Common myeloid progenitor, CD34-positive (primary cell): Measurements from ENCODE around the gene ASF1B.

Experiments
- CTCF ChIA-PET: fragments of 350-600 bp; sonication (Branson Sonifier 250); formaldehyde crosslinking; loops from one replicate; lab custom pipeline; 2021; ENCODE audit warnings: antibody characterized with exemption; lab: Charles Lee
- POLR2A ChIA-PET: fragments of 350-600 bp; sonication (Branson Sonifier 250); formaldehyde crosslinking; loops from one replicate; lab custom pipeline; 2021; ENCODE audit warnings: antibody characterized with exemption; lab: Charles Lee
- DNase-seq, 3 donors: peaks; one replicate each; pipeline versions ENCODE4 v3.0.0 to v3.0.0-alpha.2; 2013
- H3K27ac ChIP-seq, 2 experiments: 1 replicate in 1 of 2; 2 replicates in 1 of 2; pipeline ENCODE4 v1.7.0; 2013; ENCODE audit warnings: inconsistent platforms in 2 of 2, low read length in 2 of 2, mild to moderate bottlenecking in 2 of 2, low read depth in 1 of 2, moderate library complexity in 1 of 2; ENCODE audit not compliant: severe bottlenecking in 2 of 2, insufficient read depth in 1 of 2, poor library complexity in 1 of 2
- H3K27me3 ChIP-seq, 5 experiments: replicated peaks in 2 of 5; 1 replicate in 3 of 5; 2 replicates in 2 of 5; pipeline versions ENCODE4 v1.6.1 to v1.7.0; 2013; ENCODE audit warnings: low read length in 4 of 5, mild to moderate bottlenecking in 2 of 5, moderate library complexity in 2 of 5, inconsistent platforms in 1 of 5; ENCODE audit not compliant: insufficient read depth in 5 of 5, control insufficient read depth in 4 of 5
- H3K36me3 ChIP-seq, 4 experiments: 1 replicate in 2 of 4; 2 replicates in 2 of 4; pipeline versions ENCODE4 v1.6.1 to v1.7.0; 2013; ENCODE audit warnings: low read length in 3 of 4, control low read depth in 1 of 4, mild to moderate bottlenecking in 1 of 4; ENCODE audit not compliant: control insufficient read depth in 4 of 4, insufficient read depth in 4 of 4
- H3K4me1 ChIP-seq, 4 experiments: 1 replicate in 3 of 4; 2 replicates in 1 of 4; pipeline versions ENCODE4 v1.6.1 to v1.7.1; 2013; ENCODE audit warnings: low read length in 3 of 4, mild to moderate bottlenecking in 3 of 4, control low read depth in 1 of 4, inconsistent platforms in 1 of 4, moderate library complexity in 1 of 4; ENCODE audit not compliant: control insufficient read depth in 4 of 4, insufficient read depth in 4 of 4; ENCODE audit errors: control extremely low read depth in 1 of 4
- H3K4me3 ChIP-seq, 7 experiments: 1 replicate in 4 of 7; 2 replicates in 3 of 7; pipeline versions ENCODE4 v1.5.1 to v1.7.0; 2013; ENCODE audit warnings: mild to moderate bottlenecking in 7 of 7, low read length in 6 of 7, moderate library complexity in 6 of 7, inconsistent platforms in 2 of 7, low read depth in 2 of 7, control low read depth in 1 of 7; ENCODE audit not compliant: insufficient read depth in 4 of 7, control insufficient read depth in 1 of 7; ENCODE audit errors: extremely low read depth in 1 of 7
- H3K9me3 ChIP-seq, 5 experiments: 1 replicate in 4 of 5; 2 replicates in 1 of 5; pipeline versions ENCODE4 v1.6.1 to v1.7.1; 2013; ENCODE audit warnings: low read length in 4 of 5, mild to moderate bottlenecking in 2 of 5, inconsistent platforms in 1 of 5, low read depth in 1 of 5, moderate library complexity in 1 of 5; ENCODE audit not compliant: control insufficient read depth in 4 of 5, insufficient read depth in 2 of 5; ENCODE audit errors: control extremely low read depth in 1 of 5
- WGBS: methylation state at CpG from one replicate; pipeline ENCODE4 v1.1.5; 2013; ENCODE audit not compliant: insufficient coverage; 5-methylcytosine and 5-hydroxymethylcytosine counted together

The ASF1B gene

DNA sequence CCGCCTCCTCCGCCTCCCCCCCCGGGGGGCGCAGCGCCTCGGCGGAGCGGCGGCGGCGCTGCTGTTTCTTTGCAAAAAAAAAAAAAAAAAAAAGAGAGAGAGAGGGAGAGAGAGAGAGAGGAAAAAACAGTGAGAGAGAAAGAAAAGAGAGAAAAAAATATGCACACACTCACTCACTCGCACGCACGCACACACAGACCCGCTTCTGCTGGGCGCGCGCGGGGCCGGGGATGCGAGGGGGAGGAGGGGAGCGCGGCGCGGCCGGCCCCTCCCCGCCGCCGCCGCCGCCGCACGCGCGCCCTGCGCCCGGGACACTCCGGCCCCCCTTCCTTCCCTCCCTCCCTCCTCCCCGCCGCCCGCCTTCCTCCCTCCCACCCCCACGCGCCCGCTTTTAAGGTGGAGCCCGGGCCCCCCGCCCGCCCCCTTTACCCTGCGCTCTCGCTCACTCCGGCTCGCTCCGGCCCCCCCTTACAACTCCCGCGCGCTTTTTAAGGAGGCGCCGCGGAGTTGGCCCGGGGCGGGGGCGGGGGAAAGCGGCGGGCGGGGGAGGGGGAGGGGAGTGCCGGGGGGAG, 45.8 kb downstream of the ASF1B start, which contains the start of gene SAMD1:
Gene SAMD1, minus strand, starts transcription at position 243 of the 572 bp plus-strand sequence.
- Histone ChIP-seq H3K9me3 (peaks cover 0 to 6% (median 0%) of the 10 kb centered on the region in 5 experiments), H3K27ac (peak within 1 kb of the TSS; percentile 46 to 80), H3K4me1 (peaks cover 0 to 18% (median 17%) of the 10 kb centered on the region in 4 experiments), H3K4me3 (peak within 1 kb of the TSS; percentile 76 to 86 (median 81)), H3K36me3 (peaks cover 5 to 19% (median 14%) of the 10 kb centered on the region in 4 experiments), H3K27me3 (no peaks in the 10 kb centered on the region)
- ChIA-PET POLR2A (interaction anchor here (0.5 to 1.6 kb wide), 2 partner anchors 17 to 360 kb away, joined by 3 to 4 read pairs; no protein-coding TSS in a partner anchor), CTCF (interaction anchor here (1.4 to 1.6 kb wide), 3 partner anchors 15 to 25 kb away, joined by 3 to 5 read pairs (median 4); partner anchors contain the start of gene MISP3)
- 0% methylated on average over 2 of the region's 65 CpGs for WGBS
- peak; percentile 91 to 97 (median 96) for DNase-seq

- ChIA-PET CTCF (interaction anchor here (1.1 to 2.2 kb wide), 5 partner anchors 9 to 26 kb away, joined by 3 to 11 read pairs (median 4); partner anchors contain the start of gene MISP3), POLR2A (interaction anchor here (0.7 to 1.0 kb wide), 2 partner anchors 8 to 250 kb away, joined by 3 read pairs; no protein-coding TSS in a partner anchor)
- H3K4me1 ChIP-seq = peaks cover 0 to 18% (median 17%) of the 10 kb centered on the region in 4 experiments
- H3K9me3 ChIP-seq = peaks cover 0 to 6% (median 0%) of the 10 kb centered on the region in 5 experiments
- no peak overlapping the region for H3K27ac ChIP-seq
- H3K4me3 ChIP-seq = peak overlapping the region; percentile 35 to 84 (median 72)
- DNase-seq = peak; percentile 59 to 73 (median 64)
- peaks cover 5 to 19% (median 14%) of the 10 kb centered on the region in 4 experiments for H3K36me3 ChIP-seq
- under 1% methylated on average over 81 of the region's 142 CpGs for WGBS
- no peaks in the 10 kb centered on the region for H3K27me3 ChIP-seq
Measured at GRCh38 chr19:14089662-14090508, 46.5 kb downstream of the ASF1B start.

- H3K36me3 ChIP-seq = peaks cover 5 to 19% (median 14%) of the 10 kb centered on the region in 4 experiments
- DNase-seq = peak in 2 of 3 donors; percentile 50 to 56
- CTCF ChIA-PET = interaction anchor here (1.1 to 2.2 kb wide), 5 partner anchors 9 to 27 kb away, joined by 3 to 11 read pairs (median 4); partner anchors contain the start of gene MISP3
- POLR2A ChIA-PET = interaction anchor here (1.0 kb wide), 1 partner anchor 250 kb away, joined by 3 read pairs; no protein-coding TSS in a partner anchor
- peak overlapping the region; percentile 17 to 84 (median 71) for H3K4me3 ChIP-seq
- 37% methylated on average over 11 of the region's 16 CpGs for WGBS
- no peaks in the 10 kb centered on the region for H3K27me3 ChIP-seq
- H3K9me3 ChIP-seq = peaks cover 0 to 6% (median 0%) of the 10 kb centered on the region in 5 experiments
- no peak overlapping the region for H3K27ac ChIP-seq
- peaks cover 0 to 18% (median 17%) of the 10 kb centered on the region in 4 experiments for H3K4me1 ChIP-seq
Measured at GRCh38 chr19:14089412-14089661, 47.1 kb downstream of the ASF1B start.

DNA sequence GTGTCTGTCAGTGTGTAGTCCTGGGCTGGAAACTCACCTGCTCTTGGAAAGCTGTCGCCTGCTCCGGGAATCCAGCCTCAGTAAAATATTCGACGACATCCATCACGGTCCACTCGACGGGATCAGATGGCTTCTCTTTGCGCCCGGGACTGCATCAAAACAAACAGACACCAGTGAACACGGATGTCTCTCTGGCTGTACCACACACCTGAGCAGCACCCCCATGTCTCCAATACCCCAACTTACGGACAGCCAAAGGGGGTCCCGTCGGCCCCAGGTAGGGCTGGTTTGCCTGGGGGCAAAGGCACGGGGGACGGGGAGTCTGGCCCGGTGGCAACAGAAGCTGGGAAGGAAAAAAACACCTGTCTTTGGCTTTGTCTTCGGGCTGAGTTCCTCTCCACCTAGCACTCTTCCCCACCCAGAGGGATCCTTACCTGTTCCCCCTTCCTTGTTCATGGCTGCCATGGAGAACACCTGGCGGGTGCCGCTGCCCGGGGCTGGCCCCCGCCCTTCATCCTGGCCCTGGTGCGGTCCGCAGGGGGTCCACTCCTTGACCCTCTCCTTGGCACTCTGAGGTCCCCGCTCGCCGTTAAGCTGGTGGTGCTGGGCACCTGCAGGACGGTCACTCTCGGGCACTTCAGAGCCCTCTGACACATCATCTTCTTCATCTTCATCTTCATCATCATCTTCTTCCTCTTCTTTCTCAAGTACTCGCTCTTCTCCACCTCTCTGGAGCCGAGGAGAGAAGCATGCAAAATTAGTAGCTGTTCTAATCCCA, 47.6 kb downstream of the ASF1B start:
- ChIA-PET CTCF (interaction anchor here (1.1 to 2.2 kb wide), 7 partner anchors 8 to 27 kb away, joined by 3 to 11 read pairs (median 4); partner anchors contain the start of gene MISP3), POLR2A (interaction anchor here (1.0 kb wide), 1 partner anchor 249 kb away, joined by 3 read pairs; no protein-coding TSS in a partner anchor)
- Histone ChIP-seq H3K27ac (no peak overlapping the region), H3K4me1 (peaks cover 0 to 18% (median 17%) of the 10 kb centered on the region in 4 experiments), H3K36me3 (peaks cover 5 to 19% (median 14%) of the 10 kb centered on the region in 4 experiments), H3K4me3 (peak overlapping the region in 5 of 7 experiments; percentile 35 to 84 (median 72)), H3K9me3 (peaks cover 0 to 6% (median 0%) of the 10 kb centered on the region in 5 experiments), H3K27me3 (no peaks in the 10 kb centered on the region)
- 92% methylated on average over 24 of the region's 30 CpGs for WGBS
- no peak for DNase-seq

- Histone ChIP-seq H3K36me3 (peaks cover 5 to 19% (median 12%) of the 10 kb centered on the region in 4 experiments), H3K27me3 (no peaks in the 10 kb centered on the region), H3K4me1 (peaks cover 2 to 17% (median 14%) of the 10 kb centered on the region in 4 experiments), H3K27ac (no peak overlapping the region), H3K4me3 (no peak overlapping the region), H3K9me3 (no peaks in the 10 kb centered on the region)
- DNase-seq = no peak
- CTCF ChIA-PET = no interaction called here
- POLR2A ChIA-PET = no interaction called here
- WGBS = no CpG with 5 or more reads among the region's 5 CpGs
Measured at GRCh38 chr19:14086098-14086497, 50.3 kb downstream of the ASF1B start.

- POLR2A ChIA-PET = no interaction called here
- 93% methylated on average over 45 of the region's 54 CpGs for WGBS
- H3K27ac ChIP-seq = no peak within 1 kb of the TSS
- H3K4me1 ChIP-seq = peaks cover 2 to 23% (median 19%) of the 10 kb centered on the region in 4 experiments
- no peaks in the 10 kb centered on the region for H3K9me3 ChIP-seq
- peaks cover 5 to 19% (median 12%) of the 10 kb centered on the region in 4 experiments for H3K36me3 ChIP-seq
- no peak for DNase-seq
- H3K4me3 ChIP-seq = no peak within 1 kb of the TSS
- no peaks in the 10 kb centered on the region for H3K27me3 ChIP-seq
- CTCF ChIA-PET = no interaction called here
Measured at GRCh38 chr19:14085309-14085995, 50.9 kb downstream of the ASF1B start, which contains the start of gene C19orf67. TSS of gene C19orf67 (minus strand) at chr19:14085783. CDS start at chr19:14085627, 156 bp downstream.
